Duodenal mucosa (tissue), 2 donors: Measurements from ENCODE around the gene ZNF407.

Experiments used
- H3K27ac ChIP-seq: one replicate; pipeline ENCODE4 v1.7.0; 2013; ENCODE audit warnings: low read depth, low read length
- H3K27me3 ChIP-seq, 2 donors: one replicate each; pipeline ENCODE4 v1.7.0; 2013; ENCODE audit warnings: low read length in 2 of 2, control low read depth in 1 of 2; ENCODE audit not compliant: insufficient read depth in 2 of 2, control insufficient read depth in 1 of 2
- H3K36me3 ChIP-seq, 2 donors: one replicate each; pipeline ENCODE4 v1.7.0; 2013; ENCODE audit warnings: low read length in 2 of 2, control low read depth in 1 of 2; ENCODE audit not compliant: insufficient read depth in 2 of 2, control insufficient read depth in 1 of 2
- H3K4me1 ChIP-seq, 2 donors: one replicate each; pipeline ENCODE4 v1.7.0; 2013; ENCODE audit warnings: low read length in 2 of 2, control low read depth in 1 of 2; ENCODE audit not compliant: insufficient read depth in 2 of 2, control insufficient read depth in 1 of 2
- H3K4me3 ChIP-seq, 2 donors: one replicate each; pipeline ENCODE4 v1.7.0; 2013; ENCODE audit warnings: low read length in 2 of 2, low read depth in 1 of 2
- H3K9ac ChIP-seq, 2 donors: one replicate each; pipeline ENCODE4 v1.7.0; 2013; ENCODE audit warnings: low read length in 2 of 2, low read depth in 1 of 2
- H3K9me3 ChIP-seq, 2 donors: one replicate each; pipeline ENCODE4 v1.7.0; 2013; ENCODE audit warnings: low read length in 2 of 2, control low read depth in 1 of 2; ENCODE audit not compliant: control insufficient read depth in 1 of 2

The ZNF407 gene, protein sequence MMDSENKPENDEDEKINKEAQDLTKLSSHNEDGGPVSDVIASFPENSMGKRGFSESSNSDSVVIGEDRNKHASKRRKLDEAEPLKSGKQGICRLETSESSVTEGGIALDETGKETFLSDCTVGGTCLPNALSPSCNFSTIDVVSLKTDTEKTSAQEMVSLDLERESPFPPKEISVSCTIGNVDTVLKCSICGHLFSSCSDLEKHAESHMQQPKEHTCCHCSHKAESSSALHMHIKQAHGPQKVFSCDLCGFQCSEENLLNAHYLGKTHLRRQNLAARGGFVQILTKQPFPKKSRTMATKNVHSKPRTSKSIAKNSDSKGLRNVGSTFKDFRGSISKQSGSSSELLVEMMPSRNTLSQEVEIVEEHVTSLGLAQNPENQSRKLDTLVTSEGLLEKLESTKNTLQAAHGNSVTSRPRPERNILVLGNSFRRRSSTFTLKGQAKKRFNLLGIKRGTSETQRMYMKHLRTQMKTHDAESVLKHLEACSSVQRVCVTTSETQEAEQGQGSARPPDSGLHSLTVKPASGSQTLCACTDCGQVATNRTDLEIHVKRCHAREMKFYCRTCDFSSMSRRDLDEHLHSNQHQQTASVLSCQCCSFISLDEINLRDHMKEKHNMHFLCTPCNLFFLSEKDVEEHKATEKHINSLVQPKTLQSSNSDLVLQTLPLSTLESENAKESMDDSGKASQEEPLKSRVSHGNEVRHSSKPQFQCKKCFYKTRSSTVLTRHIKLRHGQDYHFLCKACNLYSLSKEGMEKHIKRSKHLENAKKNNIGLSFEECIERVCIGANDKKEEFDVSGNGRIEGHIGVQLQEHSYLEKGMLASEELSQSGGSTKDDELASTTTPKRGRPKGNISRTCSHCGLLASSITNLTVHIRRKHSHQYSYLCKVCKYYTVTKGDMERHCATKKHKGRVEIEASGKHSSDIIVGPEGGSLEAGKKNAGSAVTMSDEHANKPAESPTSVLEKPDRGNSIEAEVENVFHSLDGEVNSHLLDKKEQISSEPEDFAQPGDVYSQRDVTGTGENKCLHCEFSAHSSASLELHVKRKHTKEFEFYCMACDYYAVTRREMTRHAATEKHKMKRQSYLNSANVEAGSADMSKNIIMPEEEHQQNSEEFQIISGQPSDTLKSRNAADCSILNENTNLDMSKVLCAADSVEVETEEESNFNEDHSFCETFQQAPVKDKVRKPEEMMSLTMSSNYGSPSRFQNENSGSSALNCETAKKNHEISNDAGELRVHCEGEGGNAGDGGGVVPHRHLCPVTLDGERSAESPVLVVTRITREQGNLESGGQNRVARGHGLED (N-terminal part only)

DNA sequence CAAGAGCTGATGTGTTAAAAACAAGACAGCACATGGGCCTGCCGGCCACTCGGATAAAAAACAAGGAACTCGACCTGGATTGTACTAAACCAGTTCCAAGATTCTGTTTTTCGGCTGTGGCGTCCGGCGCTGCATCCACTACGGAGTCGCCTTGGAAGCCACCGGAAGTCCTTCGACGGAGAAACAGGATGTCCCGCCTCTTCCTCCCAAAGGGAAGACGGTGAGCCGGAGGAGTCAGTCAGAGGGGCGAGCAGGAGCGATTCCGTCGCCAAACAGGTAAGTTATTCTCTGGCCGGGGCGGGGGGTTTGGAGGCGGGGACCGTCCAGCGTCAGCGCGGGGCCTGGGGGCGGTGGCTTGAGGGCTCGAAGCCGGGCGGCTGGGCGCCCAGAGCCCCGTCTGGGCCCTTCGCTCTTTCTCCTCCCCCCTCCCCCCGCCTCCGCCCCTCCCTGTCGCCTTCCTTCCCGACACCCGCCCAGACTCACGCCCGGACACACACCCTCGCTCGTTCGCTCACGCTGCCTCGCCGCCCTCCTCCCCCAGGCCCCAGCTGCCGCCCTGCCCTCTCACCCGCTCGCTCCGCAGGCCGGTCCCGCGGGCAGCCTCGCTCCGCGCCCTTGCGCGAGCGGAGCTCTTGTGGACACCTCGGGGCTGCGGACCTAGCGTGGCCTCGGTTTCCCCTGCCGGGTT lies at the start of gene ZNF407:
Gene ZNF407 (plus strand): TSS at position 209 of the 688 bp plus-strand sequence. CDS start 33,150 bp downstream, outside the sequence.
- peak within 1 kb of the TSS; percentile 89 to 98 for H3K9ac ChIP-seq
- peaks cover 19 to 21% of the 10 kb centered on the region in 2 donors for H3K4me1 ChIP-seq
- no peaks in the 10 kb centered on the region for H3K9me3 ChIP-seq
- H3K27ac ChIP-seq, result peak within 1 kb of the TSS; percentile 90
- peak within 1 kb of the TSS; percentile 89 to 96 for H3K4me3 ChIP-seq
- H3K36me3 ChIP-seq, result peaks cover 0 to 3% of the 10 kb centered on the region in 2 donors
- H3K27me3 ChIP-seq, result no peaks in the 10 kb centered on the region

DNA sequence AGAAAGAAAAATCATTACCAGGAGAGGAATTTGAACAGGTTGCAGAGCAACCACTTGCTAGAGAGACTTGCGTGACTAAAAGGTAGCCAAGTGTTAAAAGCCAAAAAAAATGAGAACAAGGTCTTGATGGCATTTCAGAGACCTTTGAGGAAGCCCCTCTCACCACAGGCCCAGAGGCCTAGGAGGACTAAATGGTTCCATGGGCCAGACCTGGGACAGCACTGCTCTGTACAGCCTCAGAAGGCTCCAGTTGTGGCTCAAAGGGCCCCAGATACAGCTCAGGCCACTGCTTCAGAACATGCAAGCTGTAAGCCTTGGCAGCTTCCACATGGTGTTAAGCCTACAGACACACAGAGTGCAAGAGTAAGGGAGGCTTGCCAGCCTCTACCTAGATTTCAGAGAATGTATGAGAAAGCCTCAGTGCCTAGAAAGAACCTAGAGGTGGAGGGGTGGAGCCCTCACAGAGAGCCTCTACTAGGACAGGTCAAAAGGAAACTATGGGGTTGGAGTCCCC lies 48.0 kb upstream of the ZNF407 start:
- H3K4me3 ChIP-seq, result no peak overlapping the region
- no peak overlapping the region for H3K9ac ChIP-seq
- peaks cover 15% of the 10 kb centered on the region in 2 donors for H3K4me1 ChIP-seq
- no peak overlapping the region for H3K27ac ChIP-seq
- no peaks in the 10 kb centered on the region for H3K36me3 ChIP-seq
- peaks cover 4 to 11% of the 10 kb centered on the region in 2 donors for H3K9me3 ChIP-seq
- no peaks in the 10 kb centered on the region for H3K27me3 ChIP-seq

DNA sequence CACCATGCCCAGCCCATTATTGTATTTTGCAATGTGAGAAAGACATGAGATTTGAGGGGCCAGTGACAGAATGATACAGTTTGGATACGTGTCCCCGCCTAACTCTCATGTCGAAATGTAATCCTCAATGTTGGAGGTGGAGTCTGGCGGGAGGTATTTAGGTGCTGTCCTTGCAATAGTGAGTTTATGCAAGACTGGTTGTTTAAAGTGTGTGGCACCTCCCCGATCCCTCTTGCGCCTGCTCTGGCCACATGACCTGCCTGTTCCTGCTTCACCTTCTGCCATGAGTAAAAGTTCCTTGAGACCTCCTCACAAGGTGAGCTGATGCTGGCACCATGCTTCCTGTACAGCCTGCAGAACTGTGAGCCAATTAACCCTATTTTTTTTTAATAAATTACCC lies 46.8 kb upstream of the ZNF407 start:
- Histone ChIP-seq H3K4me1 (peaks cover 15 to 18% of the 10 kb centered on the region in 2 donors), H3K27me3 (no peaks in the 10 kb centered on the region), H3K9ac (no peak overlapping the region), H3K27ac (no peak overlapping the region), H3K9me3 (peaks cover 4 to 11% of the 10 kb centered on the region in 2 donors), H3K36me3 (no peaks in the 10 kb centered on the region), H3K4me3 (no peak overlapping the region)

DNA sequence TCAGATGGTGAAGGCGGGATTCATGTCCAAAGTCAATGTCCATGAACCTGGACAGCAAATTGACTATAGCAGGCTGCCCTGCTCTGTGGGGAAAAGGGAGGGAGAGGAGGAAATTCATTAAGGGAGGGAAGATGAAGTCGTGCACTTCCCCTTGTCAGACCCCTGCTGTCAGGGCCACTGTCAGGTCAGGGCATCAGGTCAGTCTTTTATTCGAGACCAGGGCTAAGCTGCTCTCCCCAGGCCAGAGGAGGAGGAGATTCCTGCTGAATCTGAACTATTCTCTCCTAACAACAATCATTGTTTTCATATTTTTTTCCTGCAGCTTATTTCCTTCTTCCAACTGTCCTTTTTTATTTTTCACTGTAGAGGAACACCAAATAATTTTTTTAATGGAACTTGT lies 46.2 kb upstream of the ZNF407 start:
- Histone ChIP-seq H3K9me3 (peaks cover 4 to 11% of the 10 kb centered on the region in 2 donors), H3K27ac (no peak overlapping the region), H3K4me3 (no peak overlapping the region), H3K27me3 (no peaks in the 10 kb centered on the region), H3K36me3 (no peaks in the 10 kb centered on the region), H3K4me1 (peaks cover 15 to 20% of the 10 kb centered on the region in 2 donors), H3K9ac (no peak overlapping the region)

GRCh38 chr18:74551936-74552555 lies 45.6 kb upstream of the ZNF407 start:
- Histone ChIP-seq H3K36me3 (no peaks in the 10 kb centered on the region), H3K4me1 (peaks cover 16 to 19% of the 10 kb centered on the region in 2 donors), H3K4me3 (no peak overlapping the region), H3K27ac (no peak overlapping the region), H3K9ac (no peak overlapping the region), H3K27me3 (no peaks in the 10 kb centered on the region), H3K9me3 (peaks cover 4 to 11% of the 10 kb centered on the region in 2 donors)

- no peaks in the 10 kb centered on the region for H3K36me3 ChIP-seq
- H3K9ac ChIP-seq, result no peak overlapping the region
- peaks cover 21 to 25% of the 10 kb centered on the region in 2 donors for H3K4me1 ChIP-seq
- H3K27ac ChIP-seq, result no peak overlapping the region
- H3K27me3 ChIP-seq, result no peaks in the 10 kb centered on the region
- H3K9me3 ChIP-seq, result no peaks in the 10 kb centered on the region
- peak overlapping the region in 1 of 2 donors; percentile 30 for H3K4me3 ChIP-seq
Measured at GRCh38 chr18:74556126-74556525, 41.5 kb upstream of the ZNF407 start.

- Histone ChIP-seq H3K4me3 (no peak overlapping the region), H3K4me1 (peaks cover 34 to 42% of the 10 kb centered on the region in 2 donors), H3K27ac (no peak overlapping the region), H3K27me3 (no peaks in the 10 kb centered on the region), H3K9me3 (no peaks in the 10 kb centered on the region), H3K36me3 (no peaks in the 10 kb centered on the region), H3K9ac (no peak overlapping the region)
Measured at GRCh38 chr18:74558096-74558495, 39.6 kb upstream of the ZNF407 start.

DNA sequence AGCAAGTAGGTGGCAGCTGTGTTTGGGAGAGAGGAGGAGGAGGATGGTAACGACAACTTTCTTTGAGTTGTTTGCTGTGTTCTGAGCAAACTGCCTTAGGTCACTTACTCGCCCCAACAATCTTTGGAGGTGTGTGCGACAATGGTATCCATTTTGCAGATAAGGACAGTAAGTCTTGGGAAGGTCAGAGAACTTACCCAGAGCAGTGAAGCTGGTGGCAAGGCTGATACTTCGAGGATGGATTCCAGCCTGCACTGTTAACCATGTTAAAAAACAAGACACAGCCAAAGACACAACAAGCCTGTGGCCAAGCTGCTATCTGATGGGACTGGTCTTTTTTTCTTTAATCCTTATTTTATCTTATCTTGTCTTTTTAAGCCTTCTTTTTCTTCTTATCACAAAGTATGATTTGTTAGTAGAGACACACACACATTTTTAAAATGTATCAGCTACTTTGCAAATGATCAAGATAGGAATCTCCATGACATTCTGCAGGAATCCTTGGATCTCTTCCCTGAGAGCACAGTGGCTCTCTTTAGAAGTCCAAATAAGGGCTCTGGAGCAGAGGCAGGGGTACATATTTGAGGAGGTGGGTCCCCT lies 35.4 kb upstream of the ZNF407 start:
- Histone ChIP-seq H3K4me3 (peak overlapping the region; percentile 8 to 9), H3K9me3 (no peaks in the 10 kb centered on the region), H3K27ac (no peak overlapping the region), H3K36me3 (no peaks in the 10 kb centered on the region), H3K4me1 (peaks cover 44 to 47% of the 10 kb centered on the region in 2 donors), H3K9ac (no peak overlapping the region), H3K27me3 (no peaks in the 10 kb centered on the region)
